AG04450 (cell line): ENCODE data around the gene ADM5. TPM values are rescaled to one million over a fixed set of nuclear protein-coding genes. Genes with fewer than 3 reads are reported as not detected.

ENCODE experiments used
- CTCF ChIA-PET: fragments of 300-600, 350-600 bp; formaldehyde crosslinking; extraction: SDS; loops from one replicate; lab custom pipeline; 2022; ENCODE audit warnings: antibody characterized with exemption, inconsistent platforms; lab: Charles Lee
- POLR2A ChIA-PET: fragments of 350-600 bp; formaldehyde crosslinking; extraction: SDS; loops from one replicate; lab custom pipeline; 2021; ENCODE audit warnings: antibody characterized with exemption, inconsistent platforms; lab: Yijun Ruan, JAX
- DNase-seq: peaks from one replicate; pipeline ENCODE4 v3.0.0-alpha.2; 2011; ENCODE audit warnings: low read depth, low spot score
- H3K27ac ChIP-seq: one replicate; pipeline ENCODE4 v1.5.1; 2012; ENCODE audit warnings: low read depth, low read length, control low read depth
- H3K27me3 ChIP-seq: one replicate; pipeline ENCODE4 v1.6.0; 2012; ENCODE audit warnings: low read length; ENCODE audit not compliant: control insufficient read depth, insufficient read depth
- H3K4me3 ChIP-seq: 2 replicates; pipeline ENCODE4 v1.5.1; 2011; ENCODE audit warnings: mild to moderate bottlenecking, low read depth, low read length, control low read depth
- H3K9me3 ChIP-seq: 2 replicates; pipeline ENCODE4 v1.5.1; 2012; ENCODE audit warnings: low read length; ENCODE audit not compliant: control insufficient read depth, insufficient read depth
- CTCF ChIP-seq: IDR thresholded peaks from 2 replicates; pipeline ENCODE4 v1.5.1; 2011; ENCODE audit warnings: low read depth, low read length, control low read depth, inconsistent platforms
- polyA plus RNA-seq: library from polyadenylated mRNA; depleted of rRNA; stranded (reverse); fragments of >200 nt; gene quantifications from 2 replicates; pipeline ENCODE4 v1.2.3, GENCODE V29; 2011

Gene ADM5
- polyA plus RNA-seq, 1 experiment = 0.19 TPM

- no peaks in the 10 kb centered on the region for H3K27me3 ChIP-seq
- ChIA-PET POLR2A (interaction anchor here (0.8 kb wide), 1 partner anchor 93 kb away, joined by 7 read pairs; no protein-coding TSS in a partner anchor), CTCF (no interaction called here)
- no peaks in the 10 kb centered on the region for H3K9me3 ChIP-seq
- DNase-seq = no peak
- TF ChIP-seq CTCF = no peak
- H3K4me3 ChIP-seq = no peak overlapping the region
- H3K27ac ChIP-seq = no peak overlapping the region
These were observed 5.6 kb upstream of the ADM5 start for GRCh38 chr19:49683814-49684250.

GRCh38 chr19:49684251-49684982 lies 5.0 kb upstream of the ADM5 start:
- DNase-seq = no peak
- H3K4me3 ChIP-seq = no peak overlapping the region
- no peaks in the 10 kb centered on the region for H3K9me3 ChIP-seq
- CTCF ChIA-PET = interaction anchor here (0.6 to 1.3 kb wide), 3 partner anchors 8 to 125 kb away, joined by 3 to 9 read pairs (median 3); no protein-coding TSS in a partner anchor
- peak; percentile 50 for TF ChIP-seq CTCF
- POLR2A ChIA-PET = interaction anchor here (0.8 kb wide), 1 partner anchor 94 kb away, joined by 7 read pairs; no protein-coding TSS in a partner anchor
- no peaks in the 10 kb centered on the region for H3K27me3 ChIP-seq
- no peak overlapping the region for H3K27ac ChIP-seq

GRCh38 chr19:49684983-49685553 lies 4.3 kb upstream of the ADM5 start:
- ChIA-PET POLR2A (interaction anchor here (0.7 kb wide), 1 partner anchor 116 kb away, joined by 3 read pairs; no protein-coding TSS in a partner anchor), CTCF (interaction anchor here (0.6 to 1.3 kb wide), 4 partner anchors 9 to 125 kb away, joined by 3 to 9 read pairs (median 3); no protein-coding TSS in a partner anchor)
- Histone ChIP-seq H3K27ac (no peak overlapping the region), H3K4me3 (no peak overlapping the region), H3K9me3 (no peaks in the 10 kb centered on the region; the same call in 1 of the 2 replicates), H3K27me3 (no peaks in the 10 kb centered on the region)
- TF ChIP-seq CTCF = no peak
- DNase-seq = no peak

- H3K27me3 ChIP-seq = no peaks in the 10 kb centered on the region
- POLR2A ChIA-PET = interaction anchor here (0.7 kb wide), 1 partner anchor 115 kb away, joined by 3 read pairs; no protein-coding TSS in a partner anchor
- no peak for TF ChIP-seq CTCF
- H3K27ac ChIP-seq = no peak overlapping the region
- no peak overlapping the region for H3K4me3 ChIP-seq
- H3K9me3 ChIP-seq = no peaks in the 10 kb centered on the region; the same call in 1 of the 2 replicates
- DNase-seq = no peak
- CTCF ChIA-PET = interaction anchor here (0.9 to 1.3 kb wide), 2 partner anchors 13 to 124 kb away, joined by 3 read pairs; no protein-coding TSS in a partner anchor
These were observed 3.5 kb upstream of the ADM5 start for GRCh38 chr19:49685845-49686332.
